H7 (cell line): ENCODE data around the gene GRAMD1B. TPM values are rescaled to one million over a fixed set of nuclear protein-coding genes. Genes with fewer than 3 reads are reported as not detected.
"Not testable (repeated sequence)": the region's sequence is repeated elsewhere in the genome, so short reads cannot be mapped to it uniquely, and the experiment has no call there.

Experiments
- DNase-seq: peaks from one replicate; pipeline ENCODE4 v3.0.0; 2012
- H3K27me3 ChIP-seq: 2 replicates; pipeline ENCODE4 v1.6.0; 2011; ENCODE audit warnings: mild to moderate bottlenecking, low read length; ENCODE audit not compliant: control insufficient read depth, insufficient read depth
- H3K36me3 ChIP-seq: replicated peaks from 2 replicates; pipeline ENCODE4 v1.5.1; 2011; ENCODE audit warnings: low read length; ENCODE audit not compliant: control insufficient read depth, insufficient read depth
- H3K4me3 ChIP-seq: 2 replicates; pipeline ENCODE4 v1.5.1; 2011; ENCODE audit warnings: low read depth, mild to moderate bottlenecking, control low read depth, low read length, moderate library complexity; ENCODE audit not compliant: insufficient read depth
- total RNA-seq: library from RNA; depleted of rRNA; stranded (reverse); fragments of >200 nt; shearing (Covaris generic); gene quantifications from 2 replicates; pipeline ENCODE4 v1.2.3, GENCODE V29; 2014; rRNA removed

Gene GRAMD1B
- total RNA-seq, 1 experiment from 2014 or later, result 15.9 TPM

DNA sequence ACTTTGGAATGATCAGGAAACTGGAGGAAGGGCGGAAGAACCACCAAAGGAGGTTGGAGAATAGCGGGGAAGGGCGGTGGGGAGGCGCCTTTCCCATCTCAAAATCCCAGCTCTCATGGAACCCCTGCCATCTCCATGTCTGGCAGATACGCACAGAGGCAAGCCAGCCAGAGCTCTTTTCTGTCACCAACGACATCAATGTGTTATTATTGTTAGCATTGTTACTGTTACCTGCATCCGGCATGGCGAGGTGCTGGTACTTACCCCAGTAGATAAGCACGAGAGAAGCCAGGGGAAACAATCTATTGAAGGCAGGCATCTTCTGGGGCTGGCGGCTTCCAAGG lies 223.4 kb downstream of the GRAMD1B start:
- Histone ChIP-seq H3K36me3 (no peaks in the 10 kb centered on the region), H3K4me3 (peak overlapping the region; percentile 81; the same call in 1 of the 2 replicates), H3K27me3 (peaks cover 22% of the 10 kb centered on the region)
- no peak for DNase-seq

DNA sequence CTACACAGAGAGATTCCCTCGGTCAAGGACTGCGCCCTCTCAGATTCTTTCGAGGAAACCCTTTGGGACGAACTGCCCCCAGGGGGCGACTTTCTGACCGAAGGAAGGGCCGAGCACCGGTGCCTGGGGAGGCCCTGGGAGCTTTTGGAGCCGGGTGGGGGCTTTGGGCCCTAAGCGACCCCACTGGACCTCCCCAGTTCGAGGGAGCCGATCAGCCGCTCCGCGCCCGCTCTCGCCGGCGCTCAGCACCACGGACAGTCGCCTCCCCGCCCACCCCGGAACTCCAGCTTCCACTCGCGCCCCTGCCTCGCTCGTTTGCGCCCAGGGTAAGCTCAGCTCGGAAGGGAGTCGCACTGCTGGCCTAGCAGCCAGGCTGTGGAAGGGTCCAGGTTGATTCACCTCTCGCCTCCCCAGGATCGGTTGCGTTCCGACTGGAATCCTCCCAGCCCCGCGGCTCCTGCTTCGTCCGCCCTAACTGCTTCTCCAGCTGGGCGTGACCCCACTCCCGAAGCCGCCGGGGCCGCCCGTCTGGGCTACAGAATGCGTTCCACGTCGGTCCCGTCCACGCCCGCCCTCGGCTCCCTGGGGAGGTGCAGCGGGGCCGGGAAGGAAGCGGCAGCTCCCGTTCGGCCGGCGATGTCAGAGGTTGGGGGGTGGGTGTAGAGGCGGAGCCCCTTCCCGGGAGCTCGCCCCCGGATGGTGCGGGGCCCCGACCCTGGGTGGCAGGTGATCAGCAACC lies 223.9 kb downstream of the GRAMD1B start:
- peak overlapping the region; percentile 81 for H3K4me3 ChIP-seq
- peak; percentile 87 for DNase-seq
- H3K27me3 ChIP-seq, result peaks cover 22% of the 10 kb centered on the region
- no peaks in the 10 kb centered on the region for H3K36me3 ChIP-seq

DNA sequence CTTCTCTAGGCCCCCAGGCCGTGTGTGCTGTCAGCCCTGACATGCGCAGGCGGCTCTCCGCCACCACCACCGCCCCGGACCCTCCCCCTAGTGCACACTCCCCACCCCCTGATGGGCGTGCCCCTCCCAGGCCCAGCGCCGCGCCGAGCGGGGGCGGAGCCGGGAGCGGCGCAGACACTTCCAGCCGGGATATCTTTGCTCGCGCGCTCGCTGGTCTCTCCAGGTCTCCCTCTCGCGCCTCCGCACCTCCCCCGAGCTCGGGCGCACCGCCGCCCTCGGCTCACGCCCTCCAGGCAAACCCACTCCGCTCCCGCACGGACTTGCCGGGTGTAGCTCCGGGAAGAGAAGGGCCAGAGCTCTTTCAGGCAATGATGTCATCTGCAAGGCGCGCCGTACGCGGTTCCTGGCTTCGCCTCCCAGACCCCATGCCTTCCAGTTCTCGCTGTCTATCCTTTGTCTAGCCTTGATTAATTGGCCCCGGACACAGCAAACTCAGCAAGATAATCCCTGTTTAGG lies 224.6 kb downstream of the GRAMD1B start, which contains the start of gene SCN3B:
SCN3B (minus strand) TSS at position 59 of the 516 bp plus-strand sequence. CDS start 823 bp downstream, outside the sequence.
- Histone ChIP-seq H3K36me3 (no peaks in the 10 kb centered on the region), H3K27me3 (peaks cover 22% of the 10 kb centered on the region), H3K4me3 (peak within 1 kb of the TSS; percentile 81)
- DNase-seq, result peak; percentile 97

DNA sequence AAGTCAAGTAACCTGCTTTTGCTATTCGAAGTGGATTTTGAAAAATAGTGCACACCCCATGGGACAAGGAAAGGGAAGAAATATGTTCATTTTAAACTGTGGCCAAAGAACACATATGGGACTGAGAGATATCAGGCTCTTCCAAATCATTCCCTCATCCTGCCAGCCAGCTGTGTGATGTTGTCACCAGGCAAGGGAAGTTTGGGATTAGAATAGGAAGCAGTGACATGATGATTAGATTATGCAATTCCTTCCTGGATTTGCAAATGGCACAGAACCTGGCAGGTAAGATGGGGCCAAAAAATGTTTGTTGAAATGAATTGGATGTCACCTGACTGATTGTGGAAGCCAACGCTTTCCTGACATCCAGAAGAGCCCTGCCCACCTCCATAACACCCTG lies 229.2 kb downstream of the GRAMD1B start:
- Histone ChIP-seq H3K27me3 (peaks cover 7% of the 10 kb centered on the region), H3K36me3 (no peaks in the 10 kb centered on the region), H3K4me3 (no peak overlapping the region)
- DNase-seq, result no peak

DNA sequence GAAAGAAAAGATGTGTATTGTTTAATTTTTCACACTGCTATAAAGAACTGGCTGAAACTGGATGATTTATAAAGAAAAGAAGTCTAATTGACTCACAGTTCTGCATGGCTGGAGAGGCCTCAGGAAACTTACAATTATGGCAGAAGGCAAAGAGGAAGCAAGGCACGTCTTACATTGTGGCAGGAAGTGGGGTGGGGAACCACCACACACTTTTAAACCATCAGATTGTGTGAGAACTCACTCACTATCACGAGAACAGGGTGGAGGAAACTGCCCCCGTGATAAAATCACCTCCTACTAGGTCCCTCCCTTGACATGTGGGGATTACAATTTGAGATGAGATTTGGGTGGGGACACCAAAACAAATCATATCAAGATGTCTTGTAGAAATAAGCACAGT lies 229.9 kb downstream of the GRAMD1B start:
- H3K36me3 ChIP-seq, H3K4me3 ChIP-seq, H3K27me3 ChIP-seq, DNase-seq: not testable (repeated sequence)

DNA sequence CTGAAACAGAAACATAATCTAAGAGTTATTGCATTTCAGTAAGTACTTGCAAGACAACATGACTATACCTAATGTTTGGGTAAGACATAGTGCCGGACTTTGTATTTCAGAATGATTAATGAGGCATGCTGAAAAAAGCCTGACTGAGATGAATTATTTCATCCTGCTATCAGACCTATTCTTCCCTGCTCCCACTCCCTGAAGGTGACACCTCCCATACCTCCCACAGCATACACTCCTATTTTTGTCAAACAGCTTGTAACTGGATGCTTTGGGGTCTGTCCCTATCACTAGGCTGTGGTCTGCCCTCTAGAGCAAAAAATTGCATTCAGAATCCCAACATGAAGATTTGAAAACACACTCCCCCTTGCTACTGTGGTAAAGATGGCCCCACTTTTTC lies 235.2 kb downstream of the GRAMD1B start:
- Histone ChIP-seq H3K27me3 (no peaks in the 10 kb centered on the region), H3K36me3 (no peaks in the 10 kb centered on the region), H3K4me3 (no peak overlapping the region)
- no peak for DNase-seq

DNA sequence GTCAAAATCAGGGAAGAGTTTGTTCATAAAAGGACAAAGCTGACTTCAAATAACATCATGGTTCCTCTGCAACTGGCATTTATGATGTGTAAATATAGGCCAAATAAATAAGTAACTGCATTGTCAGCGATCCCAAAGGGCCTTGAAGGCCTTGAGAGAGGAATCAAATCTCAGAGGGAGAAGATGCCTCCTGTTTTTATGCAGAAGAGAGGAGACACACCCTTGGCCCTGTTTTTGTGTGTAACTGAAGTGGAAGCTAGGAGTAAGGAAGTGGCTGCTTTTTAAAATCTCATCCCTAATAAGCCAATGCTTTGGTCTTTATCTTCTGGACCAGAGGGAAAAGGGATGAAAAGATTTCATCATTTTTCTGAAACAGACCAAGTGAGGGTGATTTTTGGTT lies 240.0 kb downstream of the GRAMD1B start:
- Histone ChIP-seq H3K27me3 (no peaks in the 10 kb centered on the region), H3K36me3 (no peaks in the 10 kb centered on the region), H3K4me3 (no peak overlapping the region)
- no peak for DNase-seq

DNA sequence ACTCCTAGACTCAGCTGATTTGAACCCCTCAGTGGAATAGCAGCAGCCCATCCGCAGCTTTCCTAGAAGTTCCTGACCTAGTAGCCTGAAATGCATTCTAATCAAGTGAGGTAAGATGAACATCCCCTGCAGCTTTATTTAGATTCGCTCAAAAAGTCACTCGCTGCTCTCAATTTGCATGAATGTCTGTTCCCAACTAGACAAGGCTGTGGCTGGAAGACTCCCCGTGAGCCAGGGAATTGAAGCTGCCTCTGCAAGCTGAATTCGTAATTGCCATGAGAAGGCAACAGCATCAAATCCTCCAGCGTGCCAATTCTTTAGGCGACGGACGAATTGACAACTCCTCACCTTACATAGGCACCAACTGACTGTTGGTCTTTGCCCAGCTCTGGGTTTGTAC lies 241.5 kb downstream of the GRAMD1B start:
- DNase-seq, result peak; percentile 33
- Histone ChIP-seq H3K36me3 (no peaks in the 10 kb centered on the region), H3K4me3 (no peak overlapping the region), H3K27me3 (no peaks in the 10 kb centered on the region)

DNA sequence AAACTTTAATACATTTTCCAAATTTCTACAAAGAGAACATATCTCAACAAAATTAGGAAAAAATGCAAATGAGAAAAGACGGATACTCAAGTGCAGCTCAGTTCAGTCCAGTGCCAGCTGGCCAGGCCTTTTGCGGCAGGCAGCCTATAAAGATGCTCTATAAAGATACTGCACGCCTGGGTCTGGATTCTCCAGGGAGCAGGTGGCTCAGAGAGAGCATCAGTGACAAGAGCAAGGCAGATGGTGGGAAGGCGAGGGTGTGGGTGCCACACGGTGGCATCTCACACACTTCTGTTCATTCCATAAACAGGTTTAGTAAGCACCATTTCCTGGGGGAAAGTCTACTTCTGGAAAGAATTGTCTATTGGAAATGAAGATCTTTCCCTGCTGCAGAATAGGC lies 242.5 kb downstream of the GRAMD1B start:
- H3K27me3 ChIP-seq, result no peaks in the 10 kb centered on the region
- H3K36me3 ChIP-seq, result no peaks in the 10 kb centered on the region
- no peak overlapping the region for H3K4me3 ChIP-seq
- DNase-seq, result no peak

DNA sequence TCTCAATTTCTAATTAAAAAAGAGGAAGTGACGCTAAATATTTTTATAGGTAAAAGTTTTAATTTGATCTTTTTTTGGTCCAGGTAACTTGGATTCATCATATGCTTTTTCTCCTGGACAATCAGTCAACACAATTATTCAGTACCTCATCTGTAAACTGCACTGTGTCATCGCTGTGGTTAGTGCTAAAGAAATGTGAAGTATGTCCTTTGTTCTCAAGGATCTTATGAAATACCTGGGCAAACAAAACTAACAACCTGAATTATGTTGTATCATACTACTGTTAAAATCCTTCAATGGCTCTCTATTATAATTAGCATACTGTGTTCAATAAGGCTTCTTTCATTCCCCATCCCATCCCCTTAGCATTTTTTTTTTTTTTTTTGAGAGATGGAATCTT lies 244.2 kb downstream of the GRAMD1B start:
- H3K36me3 ChIP-seq, result no peaks in the 10 kb centered on the region
- H3K4me3 ChIP-seq, result no peak overlapping the region
- H3K27me3 ChIP-seq, result no peaks in the 10 kb centered on the region
- DNase-seq, result no peak

Other genes starting within 250 kb of the GRAMD1B start
- gene CLMP, start 235.0 kb upstream of the GRAMD1B start, total RNA-seq, result 17.6 and 24.3 TPM in 2 replicates
- gene SCN3B, start 224.4 kb downstream of the GRAMD1B start, total RNA-seq, result 0.14 and 0.18 TPM in 2 replicates